CD4-positive, alpha-beta T cell treated with Interleukin-17A for 4 hours (primary cell): Measurements from ENCODE around the gene AEBP2.
"Not testable (repeated sequence)": the region's sequence is repeated elsewhere in the genome, so short reads cannot be mapped to it uniquely, and the experiment has no call there.

Experiments
- DNase-seq: peaks from one replicate; pipeline ENCODE4 v3.0.0-alpha.2; 2020; ENCODE audit warnings: mixed read lengths

The AEBP2 gene

GRCh38 chr12:19515179-19515578, 75.9 kb downstream of the AEBP2 start:
- DNase-seq, result no peak

DNA sequence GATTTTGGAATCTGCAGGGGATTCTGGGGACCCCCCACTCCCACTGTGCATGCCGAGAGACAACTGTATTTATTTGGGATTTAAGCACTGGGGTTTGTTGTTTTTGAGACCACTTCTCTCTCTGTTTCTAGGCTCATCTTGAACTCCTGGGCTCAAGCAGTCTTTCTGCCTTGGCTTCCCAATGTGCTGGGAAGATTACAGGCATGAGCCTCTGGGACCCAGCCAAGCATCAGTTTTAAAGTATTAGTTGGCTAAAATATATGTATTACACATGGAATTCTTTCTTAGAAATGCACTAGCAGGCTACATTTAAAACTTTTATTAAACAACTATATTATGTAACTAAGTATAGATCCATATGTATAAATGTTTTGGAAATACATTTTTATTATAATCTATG, 78.3 kb downstream of the AEBP2 start:
- no peak for DNase-seq

DNA sequence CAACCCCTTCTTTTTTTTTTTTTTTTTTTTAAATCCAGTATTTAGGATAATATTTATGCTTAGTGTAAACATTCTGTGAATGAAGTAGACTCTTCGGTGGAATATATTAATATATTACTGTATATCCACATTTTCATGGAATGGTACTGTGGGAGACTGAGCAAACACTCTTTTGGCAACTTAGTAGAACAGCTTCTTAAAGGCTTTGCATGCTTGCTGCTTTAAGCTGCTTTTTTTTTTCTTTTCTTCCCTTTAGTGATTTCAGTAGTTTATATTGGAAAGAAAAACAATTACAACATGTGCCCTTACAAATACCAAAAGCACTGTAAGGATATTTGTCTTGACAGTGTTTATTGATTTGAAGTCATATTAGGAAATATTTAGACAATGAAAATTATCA, 78.9 kb downstream of the AEBP2 start:
- DNase-seq, result no peak

DNA sequence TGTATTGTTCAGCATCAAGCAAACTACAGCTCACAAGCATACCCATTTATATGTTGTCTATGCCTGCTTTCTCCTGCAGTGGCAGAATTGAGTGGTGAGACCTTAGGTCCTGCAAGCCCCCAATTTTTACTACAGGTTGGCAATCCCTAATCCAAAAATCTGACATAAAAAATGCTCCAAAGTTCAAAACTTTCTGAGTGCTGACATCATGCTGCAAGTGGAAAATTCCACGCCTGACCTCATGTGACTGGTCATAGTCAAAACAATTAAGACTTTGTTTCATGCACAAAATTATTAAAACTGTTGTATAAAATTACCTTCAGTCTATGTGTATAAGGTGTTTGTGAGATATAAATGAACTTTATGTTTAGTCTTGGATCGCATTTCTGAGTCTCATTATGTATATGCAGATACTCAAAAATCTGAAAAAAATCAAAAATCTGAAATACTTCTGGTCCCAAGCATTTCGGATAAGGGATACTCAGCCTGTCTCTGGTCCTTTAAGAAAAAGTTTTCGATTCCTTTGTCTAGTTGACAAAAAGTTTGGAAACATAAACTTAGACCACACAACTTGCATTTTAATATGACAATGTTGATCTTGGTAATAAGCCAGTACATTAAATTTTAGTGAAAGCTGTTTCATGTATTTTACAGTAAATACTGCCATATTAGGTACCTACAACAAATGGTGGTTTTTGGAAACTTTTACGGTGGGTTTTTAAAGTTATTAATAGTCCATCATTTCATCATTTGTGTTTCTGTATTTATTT, 81.5 kb downstream of the AEBP2 start:
- no peak for DNase-seq

- no peak for DNase-seq
Observed at GRCh38 chr12:19525274-19525673, 86.0 kb downstream of the AEBP2 start.

- DNase-seq, result no peak
Observed at GRCh38 chr12:19527866-19528265, 88.6 kb downstream of the AEBP2 start.

GRCh38 chr12:19528750-19529149, 89.5 kb downstream of the AEBP2 start:
- DNase-seq, result no peak

DNA sequence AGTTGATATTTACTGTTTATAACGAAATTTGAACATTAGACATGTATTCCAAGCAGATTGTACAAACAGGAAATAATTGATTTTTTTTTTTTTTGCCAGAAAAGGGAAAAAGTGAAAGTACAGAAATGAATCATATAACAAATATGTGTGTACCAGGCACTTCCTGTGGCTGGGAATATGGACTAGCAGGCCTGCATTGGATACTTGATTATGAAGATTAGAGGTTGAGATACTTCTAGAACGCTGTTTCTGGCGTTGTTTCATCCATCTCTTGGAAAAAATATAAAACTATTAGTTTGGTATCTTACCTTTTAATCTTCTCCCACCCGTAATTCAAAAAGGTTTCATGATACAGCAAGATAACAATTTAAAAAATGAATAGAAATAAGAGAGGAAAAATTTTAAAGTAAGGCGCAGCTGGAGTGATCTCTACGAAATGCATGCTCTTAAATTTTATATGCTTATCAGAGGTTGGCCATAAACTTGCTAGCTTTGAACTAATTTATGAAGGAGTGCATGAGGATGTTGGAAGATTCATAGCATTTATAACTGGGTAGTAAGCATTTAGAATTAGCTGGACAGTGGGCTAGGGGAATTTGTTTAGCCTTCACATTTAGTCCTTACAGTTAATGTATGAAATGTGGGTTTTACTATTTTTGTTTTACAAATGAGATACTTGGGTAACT, 90.8 kb downstream of the AEBP2 start:
- no peak for DNase-seq

DNA sequence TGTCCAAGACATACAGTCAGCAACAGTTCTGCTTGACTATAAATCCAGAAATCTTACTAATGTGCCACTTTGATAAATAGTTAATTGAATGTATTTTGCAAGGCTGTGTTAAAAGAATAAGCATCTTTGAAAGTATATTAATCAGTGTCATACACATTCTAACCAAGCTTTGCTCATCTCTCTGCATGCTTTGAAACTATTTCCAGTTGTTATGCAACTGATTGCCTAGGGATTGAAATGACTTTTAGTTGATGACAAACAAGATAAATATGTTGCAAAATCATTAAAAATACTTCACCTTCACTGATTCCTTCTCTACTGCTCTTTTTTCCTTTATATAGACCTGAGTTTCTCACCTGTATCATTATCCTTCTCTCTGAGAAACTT, 91.3 kb downstream of the AEBP2 start:
- no peak for DNase-seq

- no peak for DNase-seq
Observed at GRCh38 chr12:19533567-19533966, 94.3 kb downstream of the AEBP2 start.

- no peak for DNase-seq
Observed at GRCh38 chr12:19539071-19539470, 99.8 kb downstream of the AEBP2 start.

- no peak for DNase-seq
Observed at GRCh38 chr12:19539836-19540235, 100.5 kb downstream of the AEBP2 start.

DNA sequence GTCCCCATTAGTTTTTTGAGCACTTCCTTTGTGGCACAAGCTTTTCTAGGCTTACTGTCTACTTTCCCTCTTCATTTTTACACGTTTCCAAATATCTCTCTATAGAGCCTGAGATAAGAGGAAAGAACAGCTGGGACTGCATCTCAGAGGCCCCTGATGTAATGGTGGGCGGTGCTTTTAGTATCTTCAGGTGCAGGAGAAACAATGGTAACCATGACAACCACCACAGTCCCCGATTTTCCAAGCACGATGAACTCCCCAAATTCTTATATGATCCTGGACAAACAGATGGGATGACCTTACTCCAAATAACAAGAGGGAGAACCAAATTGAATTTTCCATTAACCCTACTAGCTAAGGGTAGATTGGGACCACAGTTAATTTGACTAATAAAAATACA, 103.3 kb downstream of the AEBP2 start:
- DNase-seq, result no peak

GRCh38 chr12:19544353-19544752, 105.1 kb downstream of the AEBP2 start:
- no peak for DNase-seq

GRCh38 chr12:19545301-19545700, 106.0 kb downstream of the AEBP2 start:
- no peak for DNase-seq

DNA sequence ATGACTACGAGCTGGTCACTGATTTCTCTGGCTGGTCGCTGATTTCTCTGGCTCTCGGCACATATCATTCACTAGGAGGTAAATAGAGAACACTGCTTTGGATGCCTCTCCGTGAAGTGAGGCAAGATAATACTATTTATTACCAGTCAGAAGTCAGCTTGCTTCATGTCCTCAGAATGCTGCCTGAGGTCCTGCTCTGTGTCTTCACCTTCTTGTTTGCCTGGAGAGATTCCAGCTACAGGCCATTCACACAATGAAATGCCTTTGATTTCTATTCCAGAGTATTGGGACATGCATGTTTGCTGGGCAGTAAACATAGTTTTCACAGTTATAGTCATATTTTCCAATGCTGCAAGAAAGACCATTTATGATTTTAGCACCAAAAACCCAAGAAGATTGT, 106.7 kb downstream of the AEBP2 start:
- DNase-seq, result no peak

DNA sequence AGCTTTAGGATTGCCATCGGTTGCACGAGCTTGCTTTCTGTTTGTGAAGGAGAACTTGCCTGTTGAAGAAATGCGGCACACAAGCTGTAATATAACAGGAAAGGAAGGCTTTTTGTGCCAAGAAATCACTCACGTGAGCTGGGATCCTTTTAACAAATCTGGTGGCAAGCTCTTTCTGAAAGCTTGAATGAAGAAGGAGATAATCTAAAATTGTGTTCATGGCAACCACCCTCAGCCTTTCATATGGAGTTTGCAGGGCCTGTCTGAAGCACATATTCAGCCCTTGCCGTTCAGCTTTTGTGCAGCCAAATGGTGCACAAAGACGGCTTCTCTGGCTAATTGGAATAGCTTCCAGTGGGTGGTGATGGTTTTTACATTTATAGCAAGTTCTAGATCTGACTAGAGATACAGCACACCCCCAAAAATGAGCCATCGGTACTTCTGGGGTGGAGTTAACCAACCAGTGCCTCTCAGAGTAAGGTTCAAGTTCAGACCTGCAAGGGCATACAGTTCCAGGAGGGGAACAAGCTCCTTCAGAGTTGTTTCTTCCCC, 107.4 kb downstream of the AEBP2 start:
- no peak for DNase-seq

DNA sequence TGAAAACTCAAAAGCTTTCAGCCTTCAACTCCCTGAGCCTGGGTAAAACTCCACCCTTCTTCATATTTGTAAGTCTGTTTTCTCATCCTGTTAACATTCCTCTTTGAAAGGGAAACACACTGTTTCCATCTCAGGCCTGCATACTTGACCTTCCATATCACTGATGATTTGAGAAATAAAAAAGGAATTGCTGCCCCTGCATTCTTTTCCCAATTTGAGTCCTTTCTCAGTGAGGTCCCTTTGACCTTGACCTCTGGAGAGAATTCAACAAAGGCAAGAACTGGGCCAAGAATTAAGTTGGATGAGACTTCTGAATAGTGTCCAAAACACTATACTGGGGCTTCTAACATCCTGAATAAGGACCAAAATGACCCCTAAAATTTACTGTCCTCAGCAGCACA, 108.0 kb downstream of the AEBP2 start:
- no peak for DNase-seq

DNA sequence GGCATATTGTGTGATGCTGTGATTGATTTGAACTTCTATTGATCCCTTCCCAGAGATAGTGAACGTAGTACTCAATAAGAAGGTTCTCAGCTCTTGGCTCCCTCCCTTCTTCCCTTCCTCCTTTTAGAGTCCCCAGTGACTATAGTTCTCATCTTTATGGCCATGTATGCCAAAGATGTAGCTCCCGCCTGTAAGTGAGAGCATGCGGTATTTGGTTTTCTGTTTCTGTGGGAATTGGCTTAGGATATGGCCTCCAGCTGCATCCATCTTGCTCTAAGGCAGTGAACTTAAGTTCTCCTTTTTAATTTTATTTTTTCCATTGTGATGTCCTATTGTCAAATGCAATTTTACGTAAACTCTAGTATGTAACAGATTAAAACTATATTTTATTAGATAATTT, 109.5 kb downstream of the AEBP2 start:
- no peak for DNase-seq

DNA sequence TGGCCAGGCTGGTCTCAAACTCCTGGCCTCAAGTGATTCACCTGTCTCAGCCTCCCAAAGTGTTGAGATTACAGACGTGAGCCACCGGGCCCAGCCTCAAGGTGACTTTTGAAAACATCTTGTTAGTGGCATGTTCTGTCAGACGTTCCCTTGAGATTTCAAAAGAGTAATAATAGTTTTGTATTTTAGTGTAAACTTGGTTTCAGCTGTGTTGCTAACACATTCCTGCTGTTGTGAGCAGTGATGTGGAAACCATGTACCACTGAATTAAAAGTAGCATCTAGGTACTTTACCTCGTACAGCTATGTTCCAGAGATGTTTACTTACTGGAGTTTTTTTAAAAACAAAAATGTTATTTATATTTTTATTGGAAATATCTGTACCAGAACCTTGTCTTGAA, 111.3 kb downstream of the AEBP2 start:
- DNase-seq, result no peak

DNA sequence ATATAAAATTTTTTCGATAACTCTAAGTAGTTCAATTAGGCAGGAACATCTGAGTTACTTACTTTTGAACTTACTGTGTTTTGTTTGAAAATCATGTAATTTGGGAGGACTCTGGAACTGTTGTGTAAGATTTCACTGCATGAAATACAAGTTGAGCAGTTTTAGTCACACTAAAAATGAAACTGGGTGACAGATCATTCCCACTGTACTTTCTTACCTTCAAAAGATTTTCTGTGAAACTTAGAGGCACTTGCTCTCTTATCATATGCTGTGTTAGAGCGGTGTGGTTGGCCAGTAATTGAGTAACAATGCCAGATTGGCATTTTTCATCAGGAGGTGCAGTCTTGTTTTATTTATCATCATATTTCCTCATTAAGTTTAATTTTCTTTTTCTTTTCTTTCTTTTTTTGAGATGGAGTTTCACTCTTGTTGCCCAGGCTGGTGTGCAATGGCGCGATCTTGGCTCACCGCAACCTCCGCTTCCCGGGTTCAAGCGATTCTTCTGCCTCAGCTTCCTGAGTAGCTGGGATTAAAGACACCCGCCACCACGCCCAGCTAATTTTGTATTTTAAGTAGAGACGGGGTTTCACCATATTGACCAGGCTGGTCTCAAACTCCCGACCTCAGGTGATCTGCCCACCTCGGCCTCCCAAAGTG, 113.3 kb downstream of the AEBP2 start:
- DNase-seq, result not testable (repeated sequence)

- DNase-seq, result no peak
Observed at GRCh38 chr12:19553175-19553574, 113.9 kb downstream of the AEBP2 start.

GRCh38 chr12:19561411-19561961, 122.2 kb downstream of the AEBP2 start:
- DNase-seq, result no peak
